Neural cell (in vitro differentiated cells): Measurements from ENCODE around the gene GZF1. TPM values are rescaled to one million over a fixed set of nuclear protein-coding genes. Genes with fewer than 3 reads are reported as not detected.

Experiments
- H2AFZ ChIP-seq: fragments of 200-600, 300-800 bp; sonication (generic), shearing (Covaris generic); 2 replicates; pipeline ENCODE4 v1.6.0; 2014; ENCODE audit warnings: low read depth, mild to moderate bottlenecking, antibody characterized with exemption, low read length, moderate library complexity
- H3F3A ChIP-seq: fragments of 200-600 bp; shearing (Covaris generic); 2 replicates; pipeline ENCODE4 v1.6.1; 2016; ENCODE audit warnings: mild to moderate bottlenecking, moderate library complexity, mixed read lengths, antibody characterized with exemption, low read length; ENCODE audit not compliant: insufficient read depth, poor library complexity, severe bottlenecking
- H3K27ac ChIP-seq: fragments of 200-600, 300-800 bp; sonication (generic), shearing (Covaris generic); 2 replicates; pipeline ENCODE4 v1.5.1; 2014; ENCODE audit warnings: mild to moderate bottlenecking, low read length, moderate library complexity
- H3K27me3 ChIP-seq: fragments of 300-800, 200-600 bp; sonication (generic), shearing (Covaris generic); 2 replicates; pipeline ENCODE4 v1.6.0; 2014; ENCODE audit warnings: mild to moderate bottlenecking, low read depth, low read length, moderate library complexity; ENCODE audit not compliant: insufficient read depth
- H3K36me3 ChIP-seq: fragments of 300-800, 200-600 bp; sonication (generic), shearing (Covaris generic); 2 replicates; pipeline ENCODE4 v1.5.1; 2014; ENCODE audit warnings: mild to moderate bottlenecking, antibody characterized with exemption, low read length, moderate library complexity; ENCODE audit not compliant: insufficient read depth
- H3K4me2 ChIP-seq: fragments of 300-800, 200-600 bp; sonication (generic), shearing (Covaris generic); 2 replicates; pipeline ENCODE4 v1.6.0; 2014; ENCODE audit warnings: mild to moderate bottlenecking, low read length
- H3K4me3 ChIP-seq: fragments of 300-800, 200-600 bp; sonication (generic), shearing (Covaris generic); 2 replicates; pipeline ENCODE4 v1.5.1; 2014; ENCODE audit warnings: mild to moderate bottlenecking, low read length, moderate library complexity
- H3K79me2 ChIP-seq: fragments of 200-600 bp; shearing (Covaris generic); replicated peaks from 2 replicates; pipeline ENCODE4 v1.6.0; 2014; ENCODE audit warnings: mild to moderate bottlenecking, low read length, moderate library complexity; ENCODE audit not compliant: insufficient read depth
- H3K9ac ChIP-seq: fragments of 300-800, 200-600 bp; sonication (generic), shearing (Covaris generic); 2 replicates; pipeline ENCODE4 v1.6.1; 2016; ENCODE audit warnings: mild to moderate bottlenecking, low read length, mixed read lengths
- H3K9me2 ChIP-seq: fragments of 200-600 bp; shearing (Covaris generic); 2 replicates; pipeline ENCODE4 v1.6.1; 2016; ENCODE audit warnings: mild to moderate bottlenecking, low read length, mixed read lengths; ENCODE audit not compliant: insufficient read depth
- H3K9me3 ChIP-seq: fragments of 200-600, 300-800 bp; sonication (generic), shearing (Covaris generic); 2 replicates; pipeline ENCODE4 v1.6.1; 2016; ENCODE audit warnings: mild to moderate bottlenecking, mixed run types, low read length, moderate library complexity, mixed read lengths
- H4K20me1 ChIP-seq: fragments of 200-600 bp; shearing (Covaris generic); 2 replicates; pipeline ENCODE4 v1.6.1; 2016; ENCODE audit warnings: mild to moderate bottlenecking, mixed run types; ENCODE audit not compliant: insufficient read depth
- EZH2 ChIP-seq: fragments of 200-600, 300-800 bp; shearing (Covaris generic), sonication (generic); IDR thresholded peaks from 2 replicates; pipeline ENCODE4 v1.6.1; 2014; ENCODE audit warnings: antibody characterized with exemption, low read length, borderline replicate concordance, mild to moderate bottlenecking; ENCODE audit not compliant: insufficient read depth, poor library complexity, severe bottlenecking
- MXI1 ChIP-seq: fragments of 450-650 bp; conservative IDR thresholded peaks from 2 replicates; pipeline ENCODE4 v1.6.1; 2014; ENCODE audit warnings: antibody characterized with exemption, mild to moderate bottlenecking; ENCODE audit not compliant: poor library complexity, severe bottlenecking
- POLR2AphosphoS5 ChIP-seq: IDR thresholded peaks from 2 replicates; pipeline ENCODE4 v1.6.1; 2012
- RAD21 ChIP-seq: fragments of 450-650 bp; conservative IDR thresholded peaks from 2 replicates; pipeline ENCODE4 v1.6.1; 2014; ENCODE audit warnings: antibody characterized with exemption, mild to moderate bottlenecking, moderate library complexity
- TAF1 ChIP-seq: IDR thresholded peaks from 2 replicates; pipeline ENCODE4 v1.6.1; 2012; ENCODE audit warnings: low read depth
- polyA plus RNA-seq: library from polyadenylated mRNA; depleted of rRNA; stranded (reverse); fragments of >200 nt; gene quantifications from 2 replicates; pipeline ENCODE4 v1.2.3, GENCODE V29; 2014
- TF ChIP-seq, protein P1 (sequence below): fragments of 450-650 bp; IDR thresholded peaks from 2 replicates; pipeline ENCODE4 v1.5.1; 2014; ENCODE audit warnings: antibody characterized with exemption, mild to moderate bottlenecking, moderate library complexity; ENCODE audit not compliant: poor library complexity, severe bottlenecking
- TF ChIP-seq, protein P2 (sequence below): IDR thresholded peaks from 2 replicates; pipeline ENCODE4 v1.6.1; 2012; ENCODE audit warnings: borderline replicate concordance

The GZF1 gene
- polyA plus RNA-seq, 1 donor from 2014 or later = 13.8 TPM

DNA sequence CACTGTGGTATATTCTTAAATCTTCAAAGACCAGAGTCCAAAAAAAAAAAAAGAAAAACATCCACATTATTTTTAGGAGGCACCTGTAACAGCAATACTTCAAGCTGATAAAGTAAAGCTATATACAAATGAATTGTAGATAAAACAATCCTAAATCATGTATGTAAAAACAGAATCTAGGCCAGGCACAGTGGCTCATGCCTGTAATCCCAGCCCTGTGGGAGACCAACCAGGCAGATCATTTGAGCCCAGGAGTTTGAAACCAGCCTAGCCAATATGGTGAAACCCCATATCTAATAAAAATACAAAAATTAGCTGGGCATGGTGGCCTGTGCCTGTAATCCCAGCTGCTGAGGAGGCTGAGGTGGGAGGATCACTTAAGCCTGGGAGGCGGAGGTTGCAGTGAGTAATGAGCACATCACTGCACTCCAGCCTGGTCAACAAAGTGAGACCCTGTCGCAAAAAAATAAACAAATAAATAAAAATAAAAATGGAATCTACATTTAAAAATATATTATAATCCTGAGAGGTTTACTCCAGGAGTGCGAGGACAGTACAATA lies 52.0 kb downstream of the GZF1 start:
- TF ChIP-seq, protein P1, sequence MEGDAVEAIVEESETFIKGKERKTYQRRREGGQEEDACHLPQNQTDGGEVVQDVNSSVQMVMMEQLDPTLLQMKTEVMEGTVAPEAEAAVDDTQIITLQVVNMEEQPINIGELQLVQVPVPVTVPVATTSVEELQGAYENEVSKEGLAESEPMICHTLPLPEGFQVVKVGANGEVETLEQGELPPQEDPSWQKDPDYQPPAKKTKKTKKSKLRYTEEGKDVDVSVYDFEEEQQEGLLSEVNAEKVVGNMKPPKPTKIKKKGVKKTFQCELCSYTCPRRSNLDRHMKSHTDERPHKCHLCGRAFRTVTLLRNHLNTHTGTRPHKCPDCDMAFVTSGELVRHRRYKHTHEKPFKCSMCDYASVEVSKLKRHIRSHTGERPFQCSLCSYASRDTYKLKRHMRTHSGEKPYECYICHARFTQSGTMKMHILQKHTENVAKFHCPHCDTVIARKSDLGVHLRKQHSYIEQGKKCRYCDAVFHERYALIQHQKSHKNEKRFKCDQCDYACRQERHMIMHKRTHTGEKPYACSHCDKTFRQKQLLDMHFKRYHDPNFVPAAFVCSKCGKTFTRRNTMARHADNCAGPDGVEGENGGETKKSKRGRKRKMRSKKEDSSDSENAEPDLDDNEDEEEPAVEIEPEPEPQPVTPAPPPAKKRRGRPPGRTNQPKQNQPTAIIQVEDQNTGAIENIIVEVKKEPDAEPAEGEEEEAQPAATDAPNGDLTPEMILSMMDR = no peak
- no peaks in the 10 kb centered on the region for H3K9me3 ChIP-seq
- H3K79me2 ChIP-seq = peaks cover 43% of the 10 kb centered on the region
- H4K20me1 ChIP-seq = no peaks in the 10 kb centered on the region
- H3K4me3 ChIP-seq = no peak overlapping the region
- no peak overlapping the region for H3K27ac ChIP-seq
- no peak overlapping the region for H2AFZ ChIP-seq
- H3K4me2 ChIP-seq = no peak overlapping the region
- H3K9ac ChIP-seq = no peak overlapping the region
- no peaks in the 10 kb centered on the region for H3K36me3 ChIP-seq
- no peaks in the 10 kb centered on the region for H3K27me3 ChIP-seq
- H3F3A ChIP-seq = no peaks in the 10 kb centered on the region
- no peaks in the 10 kb centered on the region for H3K9me2 ChIP-seq

DNA sequence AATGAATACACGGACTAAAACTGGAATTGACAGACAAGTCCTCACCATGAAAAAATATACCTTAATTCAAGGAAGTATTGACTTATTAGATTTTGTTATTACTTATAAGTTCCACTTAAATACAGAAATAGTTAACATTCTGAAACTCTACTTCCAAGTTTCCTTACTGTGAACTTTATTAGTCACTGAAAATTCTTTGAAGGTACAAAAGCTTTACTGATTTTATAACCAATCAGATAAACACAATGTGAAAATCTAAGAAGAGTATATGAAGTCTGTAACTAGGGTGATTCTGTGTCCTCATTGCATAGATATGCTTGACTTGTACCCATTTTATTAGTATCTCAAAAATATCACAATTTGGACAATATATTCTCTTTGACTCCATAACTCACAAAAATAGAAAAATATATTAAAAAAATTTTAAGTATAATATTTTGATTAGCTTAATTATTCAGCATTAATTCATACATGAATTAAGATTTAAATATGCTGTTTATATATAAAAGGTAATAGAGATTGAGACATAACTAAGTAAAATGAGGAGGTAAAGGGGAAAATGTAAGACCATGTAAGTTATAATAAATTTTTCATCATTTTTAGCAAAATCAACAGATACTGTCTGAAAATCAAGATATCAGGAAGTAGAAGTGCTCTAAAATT lies 52.7 kb downstream of the GZF1 start:
- Histone ChIP-seq H3K79me2 (peaks cover 41% of the 10 kb centered on the region), H3K4me3 (no peak overlapping the region), H2AFZ (no peak overlapping the region), H3K9ac (no peak overlapping the region), H4K20me1 (no peaks in the 10 kb centered on the region), H3K9me2 (no peaks in the 10 kb centered on the region), H3K9me3 (no peaks in the 10 kb centered on the region), H3K36me3 (no peaks in the 10 kb centered on the region), H3K4me2 (no peak overlapping the region), H3K27me3 (no peaks in the 10 kb centered on the region), H3K27ac (no peak overlapping the region), H3F3A (no peaks in the 10 kb centered on the region)
- TF ChIP-seq EZH2 = no peak
- TF ChIP-seq, protein P2, sequence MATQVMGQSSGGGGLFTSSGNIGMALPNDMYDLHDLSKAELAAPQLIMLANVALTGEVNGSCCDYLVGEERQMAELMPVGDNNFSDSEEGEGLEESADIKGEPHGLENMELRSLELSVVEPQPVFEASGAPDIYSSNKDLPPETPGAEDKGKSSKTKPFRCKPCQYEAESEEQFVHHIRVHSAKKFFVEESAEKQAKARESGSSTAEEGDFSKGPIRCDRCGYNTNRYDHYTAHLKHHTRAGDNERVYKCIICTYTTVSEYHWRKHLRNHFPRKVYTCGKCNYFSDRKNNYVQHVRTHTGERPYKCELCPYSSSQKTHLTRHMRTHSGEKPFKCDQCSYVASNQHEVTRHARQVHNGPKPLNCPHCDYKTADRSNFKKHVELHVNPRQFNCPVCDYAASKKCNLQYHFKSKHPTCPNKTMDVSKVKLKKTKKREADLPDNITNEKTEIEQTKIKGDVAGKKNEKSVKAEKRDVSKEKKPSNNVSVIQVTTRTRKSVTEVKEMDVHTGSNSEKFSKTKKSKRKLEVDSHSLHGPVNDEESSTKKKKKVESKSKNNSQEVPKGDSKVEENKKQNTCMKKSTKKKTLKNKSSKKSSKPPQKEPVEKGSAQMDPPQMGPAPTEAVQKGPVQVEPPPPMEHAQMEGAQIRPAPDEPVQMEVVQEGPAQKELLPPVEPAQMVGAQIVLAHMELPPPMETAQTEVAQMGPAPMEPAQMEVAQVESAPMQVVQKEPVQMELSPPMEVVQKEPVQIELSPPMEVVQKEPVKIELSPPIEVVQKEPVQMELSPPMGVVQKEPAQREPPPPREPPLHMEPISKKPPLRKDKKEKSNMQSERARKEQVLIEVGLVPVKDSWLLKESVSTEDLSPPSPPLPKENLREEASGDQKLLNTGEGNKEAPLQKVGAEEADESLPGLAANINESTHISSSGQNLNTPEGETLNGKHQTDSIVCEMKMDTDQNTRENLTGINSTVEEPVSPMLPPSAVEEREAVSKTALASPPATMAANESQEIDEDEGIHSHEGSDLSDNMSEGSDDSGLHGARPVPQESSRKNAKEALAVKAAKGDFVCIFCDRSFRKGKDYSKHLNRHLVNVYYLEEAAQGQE = no peak
- TF ChIP-seq POLR2AphosphoS5 = no peak
- TF ChIP-seq TAF1 = no peak
- no peak for TF ChIP-seq MXI1
- TF ChIP-seq RAD21 = no peak

DNA sequence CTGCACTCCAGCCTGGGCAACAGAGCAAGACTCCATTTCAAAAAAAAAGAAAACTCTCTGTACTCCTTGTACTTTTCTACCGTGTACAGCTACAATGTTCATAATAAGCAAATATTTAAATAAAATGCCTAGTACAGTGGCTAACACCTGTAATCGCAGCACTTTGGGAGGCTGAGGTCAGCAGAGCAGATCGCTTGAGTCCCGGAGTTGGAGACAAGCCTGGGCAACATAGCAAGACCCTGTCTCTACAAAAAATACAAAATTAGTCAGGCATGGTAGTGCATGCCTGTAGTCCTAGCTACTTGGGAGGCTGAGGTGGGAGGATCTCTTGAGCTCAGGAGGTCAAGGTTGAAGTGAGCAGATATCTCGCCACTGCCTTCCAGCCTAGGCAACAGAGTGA lies 53.6 kb downstream of the GZF1 start:
- H3K9me2 ChIP-seq = no peaks in the 10 kb centered on the region
- no peaks in the 10 kb centered on the region for H3F3A ChIP-seq
- H3K4me2 ChIP-seq = no peak overlapping the region
- H3K79me2 ChIP-seq = peaks cover 33% of the 10 kb centered on the region
- no peak overlapping the region for H3K27ac ChIP-seq
- H3K9me3 ChIP-seq = no peaks in the 10 kb centered on the region
- no peak overlapping the region for H2AFZ ChIP-seq
- TF ChIP-seq TAF1 = no peak
- no peak for TF ChIP-seq RAD21
- TF ChIP-seq, protein P1 = no peak
- TF ChIP-seq EZH2 = no peak
- TF ChIP-seq POLR2AphosphoS5 = no peak
- H3K4me3 ChIP-seq = no peak overlapping the region
- H3K36me3 ChIP-seq = no peaks in the 10 kb centered on the region
- no peaks in the 10 kb centered on the region for H4K20me1 ChIP-seq
- H3K27me3 ChIP-seq = no peaks in the 10 kb centered on the region
- no peak overlapping the region for H3K9ac ChIP-seq
